ENCODE results near the gene NCR3LG1.
"Not testable (repeated sequence)": the region's sequence is repeated elsewhere in the genome, so short reads cannot be mapped to it uniquely, and the experiment has no call there.

NCR3LG1 gene

DNA sequence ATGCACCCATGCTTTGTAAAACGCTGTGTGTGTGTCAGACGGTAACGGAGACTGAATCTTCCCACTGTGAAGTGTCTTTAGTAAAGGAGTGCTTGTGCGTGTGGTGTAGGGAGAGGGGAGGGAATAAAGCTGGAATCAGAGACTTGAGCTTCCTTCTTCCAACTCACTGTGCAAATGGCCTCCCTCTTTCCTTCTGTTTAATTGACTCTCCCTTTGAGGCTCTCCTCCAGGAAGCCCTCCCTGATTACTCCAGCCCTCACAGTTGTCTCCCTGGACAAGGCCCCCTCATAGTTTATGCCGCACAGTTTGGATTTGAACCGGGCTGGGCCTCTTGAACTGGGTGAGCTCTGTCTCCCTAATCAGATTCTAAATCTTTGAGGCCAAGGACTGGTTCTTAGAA is 59.8 kb downstream of the NCR3LG1 start:
- no peak for DNase-seq (ENCODE audit: low read depth in 2 of 2)

DNA sequence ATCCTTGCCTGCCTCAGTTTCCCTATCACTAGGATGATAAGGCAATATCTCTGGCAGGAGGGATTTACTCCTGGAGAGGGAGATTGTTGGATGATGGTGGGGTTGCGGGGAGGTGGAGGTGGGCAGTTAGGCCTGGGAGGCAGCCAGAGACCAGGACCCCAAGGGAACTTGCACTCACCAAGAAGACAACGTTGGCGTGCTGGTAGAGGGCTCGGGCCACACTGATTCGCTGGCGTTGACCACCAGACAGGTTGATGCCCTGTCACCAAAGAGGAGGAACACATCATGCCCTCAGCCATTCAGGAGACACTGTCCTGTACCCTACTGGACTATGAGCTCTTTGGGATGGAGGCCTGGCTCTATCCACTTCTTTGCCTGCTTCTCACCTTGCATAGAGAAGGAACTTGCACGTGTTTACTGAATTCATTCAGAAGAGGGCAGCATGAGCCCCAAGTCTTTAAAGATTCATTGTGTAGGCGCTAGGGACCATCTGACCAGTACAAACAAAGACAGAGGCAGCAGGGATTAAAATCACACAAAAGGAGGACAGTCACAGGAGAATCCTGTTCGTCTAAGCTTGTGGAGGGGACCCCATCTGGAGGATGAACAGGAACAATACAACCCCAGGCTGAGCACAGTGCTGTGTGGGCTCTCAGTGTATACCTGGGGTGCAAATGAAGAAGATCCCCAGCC is 61.0 kb downstream of the NCR3LG1 start:
- no peak for DNase-seq (ENCODE audit: low read depth in 2 of 2)

DNA sequence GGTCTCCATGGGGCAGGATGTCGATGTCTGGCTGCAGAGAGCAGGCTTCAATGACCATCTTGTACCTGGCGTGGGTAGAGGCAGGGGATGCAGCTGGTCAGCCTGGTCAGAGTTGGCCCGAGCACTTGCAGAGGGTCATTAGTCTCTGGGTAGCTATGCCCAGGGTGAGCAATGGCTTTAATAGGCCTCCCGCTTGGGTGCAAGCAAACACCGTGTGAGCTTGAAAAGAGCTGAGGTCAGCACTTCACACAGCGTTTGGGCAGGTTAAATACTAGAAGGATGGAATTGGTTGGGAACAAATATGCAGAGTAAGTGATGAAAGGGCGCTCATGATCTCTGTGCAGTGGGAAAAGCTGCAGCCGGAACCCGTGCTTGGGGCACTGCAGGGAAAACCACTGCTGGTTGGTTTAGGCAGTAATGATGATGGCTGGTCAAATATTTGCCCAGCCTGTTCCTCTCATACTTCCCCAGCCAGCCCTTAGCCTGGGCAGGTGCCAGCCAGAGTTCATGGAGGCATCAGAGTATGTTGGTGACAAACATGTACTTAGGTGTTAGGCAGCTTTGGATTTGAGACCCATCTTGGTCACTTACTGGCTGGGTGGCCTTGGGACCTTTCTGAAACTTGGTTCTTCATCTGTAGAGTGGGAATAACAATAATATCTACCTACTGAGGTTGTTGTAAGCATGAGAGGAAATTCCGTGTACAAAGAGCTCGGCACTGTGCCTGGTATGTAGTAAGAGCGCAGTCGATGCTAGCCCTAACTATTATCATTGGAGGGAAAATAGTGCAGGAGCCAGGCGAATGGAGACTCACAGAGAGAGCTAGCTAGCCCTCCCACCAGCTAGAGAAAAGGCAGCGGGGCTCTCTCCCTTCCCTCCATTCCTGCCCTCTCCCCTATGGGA is 62.1 kb downstream of the NCR3LG1 start:
- no peak for DNase-seq (ENCODE audit: low read depth in 2 of 2)

DNA sequence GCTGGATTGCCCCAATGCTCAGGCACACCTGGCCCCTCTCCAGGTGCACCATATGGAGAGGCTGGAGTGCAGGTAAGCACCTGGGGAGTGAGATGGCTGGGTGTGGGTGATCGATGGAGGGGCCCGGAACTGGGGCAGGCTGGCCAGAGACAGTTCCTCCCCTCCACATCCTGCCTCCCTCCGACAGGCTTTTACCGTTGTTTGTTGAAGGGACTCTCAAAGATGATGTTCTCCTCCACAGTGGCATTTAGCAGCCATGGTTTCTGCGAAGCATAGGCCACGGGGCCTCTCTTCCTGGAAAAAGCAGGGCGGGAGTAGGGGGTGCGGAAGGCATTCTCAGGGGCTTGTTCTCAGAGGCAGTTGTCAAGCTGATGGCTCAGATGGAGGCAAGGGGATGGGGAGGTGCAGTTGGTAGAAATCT is 62.7 kb downstream of the NCR3LG1 start:
- DNase-seq (ENCODE audit: low read depth in 2 of 2), result no peak

DNA sequence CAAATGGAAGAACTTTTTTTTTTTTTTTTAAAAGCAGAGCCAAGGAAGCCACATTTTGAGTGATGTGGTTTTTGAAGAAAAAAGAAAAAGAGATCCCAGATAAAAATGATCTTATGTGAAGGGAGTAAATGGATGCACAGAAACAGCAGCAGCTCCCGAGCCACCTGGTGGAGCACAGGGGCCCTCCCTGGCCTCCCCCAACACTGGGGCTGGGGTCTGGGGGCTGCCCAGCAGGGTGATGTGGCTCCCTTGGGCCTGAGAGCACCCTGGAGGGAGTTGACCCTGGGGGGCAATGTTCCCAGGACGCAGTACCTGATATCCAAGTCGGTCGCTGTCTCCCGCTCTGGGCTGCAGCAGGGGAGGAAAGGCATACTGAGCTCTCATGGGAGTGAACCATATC is 63.4 kb downstream of the NCR3LG1 start:
- no peak for DNase-seq (ENCODE audit: low read depth in 2 of 2)

DNA sequence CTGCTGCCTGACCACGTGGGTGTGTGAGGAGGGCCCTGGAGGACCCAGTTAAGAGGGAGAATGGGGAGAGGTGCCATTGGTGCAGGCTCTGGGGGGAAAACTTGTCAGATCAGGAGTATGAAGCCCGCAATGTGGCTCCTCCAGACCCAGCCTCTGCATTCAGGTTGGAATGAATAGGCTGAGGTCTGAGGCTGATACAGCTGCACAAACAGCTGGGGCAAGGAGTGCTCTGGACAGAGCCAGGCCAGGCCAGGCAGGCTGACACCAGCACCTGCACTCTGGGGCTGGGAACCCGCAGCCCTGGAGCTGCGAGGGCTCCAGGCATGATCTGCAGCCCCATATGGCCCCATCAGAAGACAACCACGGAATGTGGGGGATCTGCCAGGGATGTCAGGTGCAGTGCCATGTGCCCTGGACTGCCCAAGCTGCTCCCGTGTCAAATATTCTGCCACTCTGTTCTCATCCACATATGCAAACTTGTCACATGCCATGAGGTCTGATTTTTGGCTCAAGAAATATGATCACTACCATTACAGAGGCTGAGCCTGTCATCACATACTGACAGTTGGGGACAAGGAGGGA is 64.0 kb downstream of the NCR3LG1 start:
- no peak for DNase-seq (ENCODE audit: low read depth in 2 of 2)

DNA sequence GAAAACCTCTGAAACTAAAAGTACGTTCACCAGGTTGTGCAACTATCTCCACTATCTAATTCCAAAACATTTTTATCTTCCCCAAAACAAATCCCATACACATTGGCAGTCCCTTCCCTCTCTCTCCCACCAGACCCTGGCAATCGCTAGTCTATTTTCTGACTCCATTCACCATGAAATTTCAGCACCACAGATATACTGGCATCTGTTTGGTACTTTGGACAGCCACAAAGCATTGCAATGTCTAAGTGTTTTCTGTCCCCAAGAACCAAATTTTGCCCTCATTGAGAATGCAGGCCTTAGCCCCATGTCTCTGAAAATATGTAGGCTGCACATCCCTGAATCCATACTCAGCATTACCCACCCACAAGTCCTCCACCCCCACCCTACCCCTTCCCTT is 64.9 kb downstream of the NCR3LG1 start:
- no peak for DNase-seq (ENCODE audit: low read depth in 2 of 2)

DNA sequence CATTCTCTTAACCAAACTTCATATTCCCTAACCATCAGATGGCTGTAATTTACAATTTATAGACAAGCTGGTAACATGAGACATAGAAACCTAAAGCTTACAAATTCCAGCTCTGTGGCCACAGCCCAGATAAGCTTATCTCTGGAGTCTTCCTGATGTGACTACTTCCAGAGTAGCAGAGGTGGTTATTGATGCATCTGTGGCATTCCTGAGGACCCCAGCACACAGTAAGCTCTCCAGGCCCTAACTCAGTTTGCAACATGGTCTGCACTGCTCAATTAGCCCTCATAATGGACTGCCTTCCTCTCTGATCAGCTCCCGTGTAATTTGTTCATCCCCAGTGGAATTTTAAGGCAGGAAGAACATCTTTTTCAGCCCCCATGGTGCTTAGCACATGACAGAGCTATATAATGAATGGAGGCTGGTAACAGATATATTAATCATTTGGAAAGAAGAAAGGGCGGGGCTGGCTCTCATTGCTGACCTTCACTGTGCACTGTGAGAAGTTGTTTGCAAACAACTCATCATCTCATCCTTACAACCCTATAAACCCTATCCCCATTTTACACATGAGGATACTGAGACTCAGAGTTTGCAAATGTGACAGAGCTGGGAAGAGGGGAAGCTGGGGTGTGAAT is 67.0 kb downstream of the NCR3LG1 start:
- no peak for DNase-seq (ENCODE audit: low read depth in 2 of 2)

DNA sequence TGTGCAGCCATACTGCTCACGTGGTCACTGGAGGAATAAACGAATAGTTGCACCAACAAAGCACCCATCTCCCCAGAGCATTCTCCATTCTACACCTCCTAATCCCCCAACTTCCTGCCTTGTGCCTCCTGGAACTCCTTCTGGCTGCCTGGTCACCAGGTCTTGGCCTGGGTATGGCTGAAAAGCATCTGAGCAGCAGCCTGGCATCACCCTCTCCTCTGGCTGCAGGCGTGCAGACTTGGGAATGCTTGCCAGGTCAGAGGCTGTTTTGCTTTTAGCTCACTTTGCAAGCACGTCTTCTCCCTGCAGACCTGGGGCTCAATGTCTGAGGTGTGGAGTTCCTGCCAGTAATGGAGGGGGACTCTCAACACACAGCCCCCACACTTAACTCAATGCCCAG is 70.2 kb downstream of the NCR3LG1 start:
- no peak for DNase-seq (ENCODE audit: low read depth in 2 of 2)

DNA sequence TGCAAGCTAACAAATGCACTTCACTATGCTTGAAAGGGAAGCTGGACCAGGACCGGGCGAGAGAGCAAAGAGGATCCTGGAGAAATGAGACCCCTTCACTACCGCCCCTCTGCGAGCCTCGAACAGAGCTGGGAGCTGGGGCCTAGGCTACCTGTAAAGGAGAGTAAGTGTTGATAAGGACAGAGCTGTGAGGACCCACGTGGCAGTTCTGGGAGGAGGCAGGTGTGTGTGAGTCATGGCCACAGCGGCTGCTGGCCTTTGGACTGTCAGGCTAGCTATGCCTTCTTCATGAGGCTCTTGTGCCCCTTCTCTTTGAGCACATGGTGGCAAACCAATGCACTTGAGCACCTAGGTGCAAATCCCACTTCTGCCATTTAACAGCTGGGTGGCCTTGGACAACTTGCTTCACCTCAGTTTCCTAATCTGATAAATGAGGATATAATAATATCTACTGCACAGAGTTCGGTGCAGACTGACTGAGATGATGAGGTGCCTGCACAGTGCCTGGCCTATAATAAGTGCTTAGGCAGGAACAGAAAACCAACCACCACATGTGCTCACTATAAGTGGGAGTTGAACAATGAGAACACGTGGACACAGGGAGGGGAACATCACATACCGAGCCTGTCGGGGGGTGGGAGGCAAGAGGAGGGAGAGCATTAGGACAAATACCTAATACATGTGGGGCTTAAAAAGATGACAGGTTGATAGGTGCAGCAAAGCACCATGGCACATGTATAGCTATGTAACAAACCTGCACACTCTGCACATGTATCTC is 72.1 kb downstream of the NCR3LG1 start:
- no peak for DNase-seq (ENCODE audit: low read depth in 2 of 2)

DNA sequence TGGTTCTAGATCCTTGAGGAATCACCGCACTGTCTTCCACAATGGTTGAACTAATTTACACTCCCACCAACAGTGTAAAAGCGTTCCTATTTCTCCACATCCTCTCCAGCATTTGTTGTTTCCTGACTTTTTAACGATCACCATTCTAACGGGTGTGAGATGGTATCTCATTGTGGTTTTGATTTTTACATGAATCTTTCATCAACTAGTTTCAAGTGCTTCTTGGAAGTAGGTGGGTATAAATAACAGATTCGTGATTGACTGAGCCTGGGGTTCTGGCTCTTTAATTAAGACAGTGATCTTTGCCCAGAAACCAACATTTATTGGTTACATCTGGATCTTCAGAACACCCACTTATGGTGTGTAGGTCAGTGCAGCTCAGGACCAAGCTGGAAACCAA is 74.6 kb downstream of the NCR3LG1 start:
- not testable (repeated sequence) for DNase-seq (ENCODE audit: low read depth in 2 of 2)

Measured in stimulated activated CD4-positive, alpha-beta T cell treated with anti-CD3 and anti-CD28 coated beads, Interleukin-1b, Interleukin-23, amount 100 ng/mL, for 1 hour (primary cell).